HG03064 (cell line): ENCODE measurements around the gene KRTAP1-4.
"Not testable (repeated sequence)": the region's sequence is repeated elsewhere in the genome, so short reads cannot be mapped to it uniquely, and the experiment has no call there.

Experiments used
- ATAC-seq: cut with Tn5 transposase; IDR thresholded peaks from one replicate; pipeline ENCODE4 v1.9.1; 2021; ENCODE audit warnings: low read depth; ENCODE audit not compliant: unreplicated experiment

Gene KRTAP1-4

GRCh38 chr17:41029633-41030245, at the start of gene KRTAP1-4:
Gene KRTAP1-4, minus strand, starts transcription at chr17:41030195. Its CDS starts 117 bp downstream, at chr17:41030078.
- ATAC-seq, result no peak

GRCh38 chr17:41076788-41077187, 46.8 kb upstream of the KRTAP1-4 start:
- ATAC-seq, result no peak

GRCh38 chr17:41073676-41074075, 43.7 kb upstream of the KRTAP1-4 start:
- no peak for ATAC-seq

GRCh38 chr17:41071606-41072360, 41.8 kb upstream of the KRTAP1-4 start:
- no peak for ATAC-seq

- ATAC-seq, result no peak
These were observed 39.0 kb upstream of the KRTAP1-4 start for GRCh38 chr17:41069031-41069430.

- no peak for ATAC-seq
These were observed 37.3 kb upstream of the KRTAP1-4 start for GRCh38 chr17:41067281-41067680.

- no peak for ATAC-seq
These were observed 36.0 kb upstream of the KRTAP1-4 start, which contains the start of gene KRTAP2-4 for GRCh38 chr17:41065829-41066624. Gene KRTAP2-4, minus strand, starts transcription at chr17:41065879. Its CDS starts 34 bp downstream, at chr17:41065845.

- not testable (repeated sequence) for ATAC-seq
These were observed 35.2 kb upstream of the KRTAP1-4 start for GRCh38 chr17:41065016-41065689.

GRCh38 chr17:41064301-41064700, 34.3 kb upstream of the KRTAP1-4 start:
- no peak for ATAC-seq

- ATAC-seq, result no peak
These were observed 33.5 kb upstream of the KRTAP1-4 start for GRCh38 chr17:41063449-41063848.

GRCh38 chr17:41061964-41062363, 32.0 kb upstream of the KRTAP1-4 start:
- no peak for ATAC-seq

GRCh38 chr17:41060052-41060604, 30.1 kb upstream of the KRTAP1-4 start, which contains the start of gene KRTAP2-3:
Gene KRTAP2-3, minus strand, starts transcription at chr17:41060114. Its CDS starts 64 bp downstream, at chr17:41060050.
- no peak for ATAC-seq

GRCh38 chr17:41059276-41060051, 29.5 kb upstream of the KRTAP1-4 start:
- ATAC-seq, result not testable (repeated sequence)

GRCh38 chr17:41058741-41059140, 28.7 kb upstream of the KRTAP1-4 start:
- no peak for ATAC-seq

- no peak for ATAC-seq
These were observed 27.6 kb upstream of the KRTAP1-4 start for GRCh38 chr17:41057547-41057946.

GRCh38 chr17:41055130-41055529, 25.1 kb upstream of the KRTAP1-4 start, which contains the start of gene KRTAP2-2:
Gene KRTAP2-2, minus strand, starts transcription at chr17:41055230. Its CDS starts 19 bp downstream, at chr17:41055211.
- not testable (repeated sequence) for ATAC-seq

GRCh38 chr17:41054556-41054955, 24.6 kb upstream of the KRTAP1-4 start:
- ATAC-seq, result not testable (repeated sequence)

- ATAC-seq, result no peak
These were observed 24.0 kb upstream of the KRTAP1-4 start for GRCh38 chr17:41054025-41054424.

- ATAC-seq, result no peak
These were observed 22.6 kb upstream of the KRTAP1-4 start for GRCh38 chr17:41052566-41052965.
